Activated naive CD4-positive, alpha-beta T cell treated with anti-CD3 and anti-CD28 coated beads, Interleukin-2, amount 50 U/mL, for 24 hours (primary cell): ENCODE measurements around the gene KLHL11.
A peak's percentile ranks its signal among the peaks of the same experiment; 100 is the strongest.

Experiments
- H3K27ac Mint-ChIP-seq: one replicate; pipeline ENCODE4 v1.8.0; 2021; ENCODE audit warnings: mild to moderate bottlenecking, mixed read lengths
- H3K27me3 Mint-ChIP-seq: one replicate; pipeline ENCODE4 v1.8.0; 2021; ENCODE audit warnings: mixed read lengths
- H3K36me3 Mint-ChIP-seq: one replicate; pipeline ENCODE4 v1.8.0; 2021; ENCODE audit warnings: mixed read lengths
- H3K4me1 Mint-ChIP-seq: one replicate; pipeline ENCODE4 v1.8.0; 2021; ENCODE audit warnings: mixed read lengths
- H3K4me3 Mint-ChIP-seq: one replicate; pipeline ENCODE4 v1.8.0; 2021; ENCODE audit warnings: mild to moderate bottlenecking, mixed read lengths
- H3K9me3 Mint-ChIP-seq: one replicate; pipeline ENCODE4 v1.8.0; 2021; ENCODE audit warnings: mixed read lengths

The KLHL11 gene

GRCh38 chr17:41825175-41825845, 39.9 kb downstream of the KLHL11 start:
- Mint-ChIP-seq H3K27me3 (no peaks in the 10 kb centered on the region), H3K4me1 (no peaks in the 10 kb centered on the region), H3K9me3 (no peaks in the 10 kb centered on the region), H3K36me3 (peaks cover 2% of the 10 kb centered on the region), H3K27ac (no peak overlapping the region), H3K4me3 (no peak overlapping the region)

- no peak overlapping the region for H3K4me3 Mint-ChIP-seq
- H3K36me3 Mint-ChIP-seq: no peaks in the 10 kb centered on the region
- H3K9me3 Mint-ChIP-seq: no peaks in the 10 kb centered on the region
- H3K27ac Mint-ChIP-seq: no peak overlapping the region
- no peaks in the 10 kb centered on the region for H3K27me3 Mint-ChIP-seq
- no peaks in the 10 kb centered on the region for H3K4me1 Mint-ChIP-seq
Observed at GRCh38 chr17:41824086-41824485, 41.1 kb downstream of the KLHL11 start.

GRCh38 chr17:41823580-41823979, 41.6 kb downstream of the KLHL11 start:
- Mint-ChIP-seq H3K9me3 (no peaks in the 10 kb centered on the region), H3K27me3 (no peaks in the 10 kb centered on the region), H3K27ac (no peak overlapping the region), H3K4me3 (no peak overlapping the region), H3K36me3 (no peaks in the 10 kb centered on the region), H3K4me1 (no peaks in the 10 kb centered on the region)

GRCh38 chr17:41823141-41823524, 42.1 kb downstream of the KLHL11 start:
- Mint-ChIP-seq H3K27me3 (peaks cover 1% of the 10 kb centered on the region), H3K27ac (no peak overlapping the region), H3K36me3 (no peaks in the 10 kb centered on the region), H3K4me3 (no peak overlapping the region), H3K9me3 (no peaks in the 10 kb centered on the region), H3K4me1 (no peaks in the 10 kb centered on the region)

GRCh38 chr17:41822216-41823140, 42.7 kb downstream of the KLHL11 start:
- Mint-ChIP-seq H3K4me1 (no peaks in the 10 kb centered on the region), H3K4me3 (no peak overlapping the region), H3K27ac (no peak overlapping the region), H3K9me3 (no peaks in the 10 kb centered on the region), H3K36me3 (no peaks in the 10 kb centered on the region), H3K27me3 (peaks cover 1% of the 10 kb centered on the region)

- Mint-ChIP-seq H3K4me1 (no peaks in the 10 kb centered on the region), H3K27me3 (peaks cover 1% of the 10 kb centered on the region), H3K9me3 (no peaks in the 10 kb centered on the region), H3K27ac (no peak overlapping the region), H3K4me3 (no peak overlapping the region), H3K36me3 (no peaks in the 10 kb centered on the region)
Observed at GRCh38 chr17:41821776-41822175, 43.4 kb downstream of the KLHL11 start.

GRCh38 chr17:41818024-41818423, 47.2 kb downstream of the KLHL11 start:
- peaks cover 4% of the 10 kb centered on the region for H3K4me1 Mint-ChIP-seq
- no peak overlapping the region for H3K27ac Mint-ChIP-seq
- H3K9me3 Mint-ChIP-seq: no peaks in the 10 kb centered on the region
- peaks cover 1% of the 10 kb centered on the region for H3K27me3 Mint-ChIP-seq
- H3K4me3 Mint-ChIP-seq: no peak overlapping the region
- no peaks in the 10 kb centered on the region for H3K36me3 Mint-ChIP-seq

GRCh38 chr17:41816637-41817320, 48.4 kb downstream of the KLHL11 start:
- Mint-ChIP-seq H3K4me3 (no peak overlapping the region), H3K27ac (no peak overlapping the region), H3K4me1 (peaks cover 11% of the 10 kb centered on the region), H3K27me3 (peaks cover 1% of the 10 kb centered on the region), H3K9me3 (no peaks in the 10 kb centered on the region), H3K36me3 (no peaks in the 10 kb centered on the region)

- no peaks in the 10 kb centered on the region for H3K36me3 Mint-ChIP-seq
Observed at GRCh38 chr17:41814195-41814594, 51.0 kb downstream of the KLHL11 start.

GRCh38 chr17:41813699-41814124, 51.5 kb downstream of the KLHL11 start:
- Mint-ChIP-seq H3K9me3 (no peaks in the 10 kb centered on the region), H3K4me1 (peaks cover 26% of the 10 kb centered on the region), H3K4me3 (peak overlapping the region; percentile 51), H3K27ac (peak overlapping the region; percentile 65), H3K36me3 (no peaks in the 10 kb centered on the region), H3K27me3 (peaks cover 1% of the 10 kb centered on the region)

More at GRCh38 chr17:41814195-41814594, 51.0 kb downstream of the KLHL11 start:
- H3K4me3 Mint-ChIP-seq: no peak overlapping the region
- H3K4me1 Mint-ChIP-seq: peaks cover 26% of the 10 kb centered on the region
- no peak overlapping the region for H3K27ac Mint-ChIP-seq
- H3K27me3 Mint-ChIP-seq: peaks cover 1% of the 10 kb centered on the region
- H3K9me3 Mint-ChIP-seq: no peaks in the 10 kb centered on the region

- Mint-ChIP-seq H3K27ac (peak overlapping the region; percentile 3), H3K9me3 (no peaks in the 10 kb centered on the region), H3K27me3 (peaks cover under 1% of the 10 kb centered on the region), H3K36me3 (no peaks in the 10 kb centered on the region), H3K4me3 (peak overlapping the region; percentile 37), H3K4me1 (peaks cover 26% of the 10 kb centered on the region)
Observed at GRCh38 chr17:41813152-41813680, 52.0 kb downstream of the KLHL11 start.

- Mint-ChIP-seq H3K27me3 (no peaks in the 10 kb centered on the region), H3K27ac (peak within 1 kb of the TSS; percentile 88), H3K9me3 (no peaks in the 10 kb centered on the region), H3K4me3 (peak within 1 kb of the TSS; percentile 91), H3K4me1 (peaks cover 26% of the 10 kb centered on the region), H3K36me3 (no peaks in the 10 kb centered on the region)
Observed at GRCh38 chr17:41812381-41813151, 52.7 kb downstream of the KLHL11 start, which contains the start of gene FKBP10. FKBP10 (plus strand) TSS chr17:41813004; CDS start chr17:41813035, 31 bp downstream.

GRCh38 chr17:41811549-41812380, 53.5 kb downstream of the KLHL11 start, which contains the start of gene P3H4:
P3H4 (minus strand) TSS chr17:41811949; CDS start chr17:41811915, 34 bp downstream.
- Mint-ChIP-seq H3K4me3 (peak within 1 kb of the TSS; percentile 91), H3K9me3 (no peaks in the 10 kb centered on the region), H3K36me3 (no peaks in the 10 kb centered on the region), H3K27me3 (no peaks in the 10 kb centered on the region), H3K27ac (peak within 1 kb of the TSS; percentile 88), H3K4me1 (peaks cover 26% of the 10 kb centered on the region)
